PFSK-1 (cell line): ENCODE data around the gene DENND1B.

Experiments
- FOXP2 ChIP-seq: optimal IDR thresholded peaks from 2 replicates; pipeline ENCODE3; 2011; ENCODE audit warnings: borderline replicate concordance, control low read depth, inconsistent platforms; ENCODE audit not compliant: insufficient read depth; ENCODE audit errors: extremely low read length, extremely low read depth
- POLR2AphosphoS5 ChIP-seq: IDR thresholded peaks from 2 replicates; pipeline ENCODE4 v1.6.1; 2012; ENCODE audit warnings: low read depth, mild to moderate bottlenecking, control low read depth, low read length, moderate library complexity
- REST ChIP-seq, 2 experiments: IDR thresholded peaks; 2 replicates each; pipeline versions ENCODE4 v1.6.1 to v1.8.0; 2011 to 2012; ENCODE audit warnings: low read depth in 2 of 2, low read length in 2 of 2, control low read depth in 1 of 2, inconsistent platforms in 1 of 2, mild to moderate bottlenecking in 1 of 2, moderate library complexity in 1 of 2; ENCODE audit not compliant: insufficient read depth in 1 of 2
- SIN3A ChIP-seq: IDR thresholded peaks from 2 replicates; pipeline ENCODE4 v1.6.1; 2012; ENCODE audit warnings: mild to moderate bottlenecking, low read length, moderate library complexity, borderline replicate concordance; ENCODE audit not compliant: insufficient read depth
- TAF1 ChIP-seq: IDR thresholded peaks from 2 replicates; pipeline ENCODE4 v1.6.1; 2012; ENCODE audit warnings: low read length, control low read depth, borderline replicate concordance; ENCODE audit not compliant: insufficient read depth

The DENND1B gene

GRCh38 chr1:197515421-197515820 lies 259.9 kb downstream of the DENND1B start:
- TF ChIP-seq POLR2AphosphoS5 (no peak), FOXP2 (no peak), SIN3A (no peak), REST (IDR thresholded peaks at IDR 0.05; ENCODE audit: insufficient read depth in 1 of 2, low read depth in 2 of 2, low read length in 2 of 2) (no peak), TAF1 (no peak)

GRCh38 chr1:197510691-197511378 lies 264.4 kb downstream of the DENND1B start:
- no peak for TF ChIP-seq FOXP2
- no peak for TF ChIP-seq SIN3A
- no peak for TF ChIP-seq REST (IDR thresholded peaks at IDR 0.05; ENCODE audit: insufficient read depth in 1 of 2, low read depth in 2 of 2, low read length in 2 of 2)
- TF ChIP-seq POLR2AphosphoS5 = no peak

GRCh38 chr1:197496722-197497121 lies 278.6 kb downstream of the DENND1B start:
- TF ChIP-seq FOXP2 = no peak
- no peak for TF ChIP-seq REST (IDR thresholded peaks at IDR 0.05; ENCODE audit: insufficient read depth in 1 of 2, low read depth in 2 of 2, low read length in 2 of 2)
- no peak for TF ChIP-seq POLR2AphosphoS5
- TF ChIP-seq TAF1 = no peak
- TF ChIP-seq SIN3A = no peak

GRCh38 chr1:197486946-197487345 lies 288.3 kb downstream of the DENND1B start:
- TF ChIP-seq TAF1 (no peak), REST (IDR thresholded peaks at IDR 0.05; ENCODE audit: insufficient read depth in 1 of 2, low read depth in 2 of 2, low read length in 2 of 2) (no peak), SIN3A (no peak), POLR2AphosphoS5 (no peak), FOXP2 (no peak)

GRCh38 chr1:197485790-197486189 lies 289.5 kb downstream of the DENND1B start:
- TF ChIP-seq TAF1 = no peak
- no peak for TF ChIP-seq SIN3A
- no peak for TF ChIP-seq POLR2AphosphoS5
- TF ChIP-seq REST (IDR thresholded peaks at IDR 0.05; ENCODE audit: insufficient read depth in 1 of 2, low read depth in 2 of 2, low read length in 2 of 2) = no peak
- no peak for TF ChIP-seq FOXP2
